Spleen (tissue), 7 donors: Measurements from ENCODE around the gene SNX24.

Experiments
- POLR2A ChIP-seq, 3 donors: fragments of 450-650 bp; IDR thresholded peaks; one replicate each; pipeline ENCODE4 v1.5.1; 2017; ENCODE audit warnings: antibody characterized with exemption in 3 of 3, mild to moderate bottlenecking in 1 of 3
- TF ChIP-seq, protein P1 (sequence below), 11 experiments: fragments of 200-600 bp in 7 of 11; fragments of 450-650 bp in 4 of 11; sonication (generic) in 4 of 11; IDR thresholded peaks in 8 of 11; conservative IDR thresholded peaks in 3 of 11; 1 replicate in 7 of 11; 2 replicates in 4 of 11; pipeline versions ENCODE4 v1.4.0 to v1.8.0; 2016 to 2021; ENCODE audit warnings: antibody characterized with exemption in 11 of 11, inconsistent platforms in 4 of 11, mild to moderate bottlenecking in 1 of 11
- donor health status: DM: no; HTN: no; CAD: no; lungs with moderate emphysema.
- donor health status: DM: no; HTN: no; CAD: no.
- donor health status: DM: no; HTN: no; CAD: no.

DNA sequence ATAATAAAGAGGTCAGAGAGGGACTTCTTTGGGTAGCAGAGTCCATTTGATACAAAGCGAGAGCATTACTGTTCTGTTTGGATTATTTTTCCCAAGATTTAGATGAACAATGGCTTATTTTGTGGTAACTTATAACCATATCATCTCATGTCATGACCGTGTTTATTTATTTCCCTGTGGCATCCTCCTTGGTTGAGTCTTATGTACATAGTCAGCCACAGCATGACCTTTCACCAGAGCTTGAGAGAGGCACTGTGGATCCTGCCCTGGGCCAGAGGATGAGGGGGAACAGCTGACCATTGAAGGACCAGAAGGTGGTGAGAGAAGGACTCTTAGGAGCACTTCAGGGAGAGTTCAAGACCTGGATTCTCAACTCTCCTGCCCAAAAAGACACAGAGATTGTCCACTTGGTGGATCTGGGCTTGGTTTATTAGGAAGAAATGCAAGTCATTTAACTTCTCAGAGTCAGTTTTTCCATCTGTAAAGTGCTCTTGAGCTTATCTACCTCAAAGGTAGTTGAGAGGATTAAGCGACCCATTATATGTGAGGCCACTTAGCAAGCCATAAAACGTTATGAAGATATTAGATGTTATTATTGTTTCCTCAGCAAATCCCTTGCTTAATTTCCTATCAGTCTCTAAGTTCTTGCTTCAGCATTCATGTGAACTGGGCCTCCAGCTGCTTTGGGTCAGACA lies 139.7 kb downstream of the SNX24 start:
- TF ChIP-seq, protein P1, sequence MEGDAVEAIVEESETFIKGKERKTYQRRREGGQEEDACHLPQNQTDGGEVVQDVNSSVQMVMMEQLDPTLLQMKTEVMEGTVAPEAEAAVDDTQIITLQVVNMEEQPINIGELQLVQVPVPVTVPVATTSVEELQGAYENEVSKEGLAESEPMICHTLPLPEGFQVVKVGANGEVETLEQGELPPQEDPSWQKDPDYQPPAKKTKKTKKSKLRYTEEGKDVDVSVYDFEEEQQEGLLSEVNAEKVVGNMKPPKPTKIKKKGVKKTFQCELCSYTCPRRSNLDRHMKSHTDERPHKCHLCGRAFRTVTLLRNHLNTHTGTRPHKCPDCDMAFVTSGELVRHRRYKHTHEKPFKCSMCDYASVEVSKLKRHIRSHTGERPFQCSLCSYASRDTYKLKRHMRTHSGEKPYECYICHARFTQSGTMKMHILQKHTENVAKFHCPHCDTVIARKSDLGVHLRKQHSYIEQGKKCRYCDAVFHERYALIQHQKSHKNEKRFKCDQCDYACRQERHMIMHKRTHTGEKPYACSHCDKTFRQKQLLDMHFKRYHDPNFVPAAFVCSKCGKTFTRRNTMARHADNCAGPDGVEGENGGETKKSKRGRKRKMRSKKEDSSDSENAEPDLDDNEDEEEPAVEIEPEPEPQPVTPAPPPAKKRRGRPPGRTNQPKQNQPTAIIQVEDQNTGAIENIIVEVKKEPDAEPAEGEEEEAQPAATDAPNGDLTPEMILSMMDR (IDR thresholded peaks at IDR 0.05 in 8 of 11, conservative IDR thresholded peaks at IDR 0.05 in 3 of 11): no peak
- no peak for TF ChIP-seq POLR2A (IDR thresholded peaks at IDR 0.05)
